Stimulated activated naive CD8-positive, alpha-beta T cell treated with anti-CD3 and anti-CD28 coated beads, Interleukin-15, Interleukin-2, amounts not matched to agents 100 U/mL and 50 U/mL, for 24 hours (primary cell): ENCODE results near the gene BAMBI.

ENCODE experiments used
- ATAC-seq: fragments of 150-1000 bp; cut with Tn5 transposase; one replicate; pipeline ENCODE4 v1.10.0; 2021
- DNase-seq: peaks from one replicate; pipeline ENCODE4 v3.0.0; 2021

BAMBI gene

GRCh38 chr10:28676326-28676967, 874 bp upstream of the BAMBI start:
- DNase-seq = peak; percentile 21
- no peak for ATAC-seq

- ATAC-seq (no peak), DNase-seq (peak; percentile 37)
Observed at GRCh38 chr10:28677888-28678686, 766 bp downstream of the BAMBI start.

GRCh38 chr10:28678687-28679457, 1.6 kb downstream of the BAMBI start:
- no peak for ATAC-seq
- no peak for DNase-seq

GRCh38 chr10:28679581-28680357, 2.4 kb downstream of the BAMBI start:
- DNase-seq = peak; percentile 9

GRCh38 chr10:28680358-28680752, 3.0 kb downstream of the BAMBI start:
- DNase-seq = no peak

More at GRCh38 chr10:28679581-28680357, 2.4 kb downstream of the BAMBI start:
- ATAC-seq = no peak

GRCh38 chr10:28681291-28681763, 4.0 kb downstream of the BAMBI start:
- DNase-seq (no peak), ATAC-seq (no peak)

More at GRCh38 chr10:28680358-28680752, 3.0 kb downstream of the BAMBI start:
- no peak for ATAC-seq

GRCh38 chr10:28681928-28682750, 4.8 kb downstream of the BAMBI start:
- DNase-seq (no peak), ATAC-seq (no peak)

GRCh38 chr10:28684157-28684985, 7.0 kb downstream of the BAMBI start:
- no peak for DNase-seq
- no peak for ATAC-seq

- DNase-seq = no peak
- no peak for ATAC-seq
Observed at GRCh38 chr10:28684986-28685580, 7.8 kb downstream of the BAMBI start.

GRCh38 chr10:28685717-28686116, 8.4 kb downstream of the BAMBI start:
- no peak for DNase-seq
- ATAC-seq = no peak

GRCh38 chr10:28686835-28687682, 9.7 kb downstream of the BAMBI start:
- DNase-seq = no peak
- no peak for ATAC-seq

GRCh38 chr10:28687683-28688001, 10.3 kb downstream of the BAMBI start:
- DNase-seq (no peak), ATAC-seq (no peak)

- ATAC-seq (no peak), DNase-seq (no peak)
Observed at GRCh38 chr10:28690545-28690944, 13.2 kb downstream of the BAMBI start.

- no peak for DNase-seq
- no peak for ATAC-seq
Observed at GRCh38 chr10:28691187-28691694, 13.9 kb downstream of the BAMBI start.

- DNase-seq = no peak
Observed at GRCh38 chr10:28692050-28692449, 14.7 kb downstream of the BAMBI start.

GRCh38 chr10:28694530-28694929, 17.2 kb downstream of the BAMBI start:
- ATAC-seq (peak; percentile 52), DNase-seq (no peak)

More at GRCh38 chr10:28692050-28692449, 14.7 kb downstream of the BAMBI start:
- no peak for ATAC-seq

- no peak for ATAC-seq
- DNase-seq = no peak
Observed at GRCh38 chr10:28698075-28698474, 20.8 kb downstream of the BAMBI start.

- no peak for DNase-seq
- ATAC-seq = no peak
Observed at GRCh38 chr10:28704464-28705161, 27.3 kb downstream of the BAMBI start.
